ENCODE data around the gene ABTB1.

DNA sequence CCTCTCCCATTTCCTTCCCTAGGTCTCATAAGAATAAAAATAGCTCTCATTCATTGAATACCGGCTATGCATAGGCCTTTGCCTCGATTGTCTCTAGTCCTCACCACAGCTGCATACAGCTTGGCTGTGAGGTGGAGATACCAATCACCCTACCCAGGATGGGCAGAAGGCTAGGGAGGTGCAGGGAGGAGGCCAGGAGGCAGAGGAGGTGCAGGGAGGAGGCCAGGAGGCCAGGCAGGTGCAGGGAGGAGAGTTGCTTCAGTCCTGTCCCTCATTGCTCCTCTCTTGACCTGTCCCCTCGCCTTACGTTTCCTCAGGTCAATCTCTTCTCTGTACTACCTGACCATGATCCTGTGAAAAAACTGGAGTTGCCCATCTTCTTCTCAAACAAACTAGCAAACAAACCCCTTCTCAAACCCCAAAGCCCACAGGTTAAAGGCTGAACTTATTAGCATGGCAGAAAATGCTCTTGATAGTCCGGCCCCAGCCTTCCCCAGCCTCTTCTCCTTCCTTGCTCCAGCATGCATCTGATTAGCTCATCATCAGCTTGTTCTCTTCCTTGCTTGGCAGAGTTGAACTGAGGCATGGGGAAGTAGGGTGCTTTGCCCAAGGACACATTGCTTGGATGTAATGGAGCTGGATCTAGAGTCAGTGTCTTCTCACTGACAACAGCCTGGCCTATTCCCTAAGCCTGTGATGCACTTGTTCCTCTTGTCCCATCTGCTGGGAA, 27.9 kb upstream of the ABTB1 start:
- TF ChIP-seq POLR2A (IDR thresholded peaks at IDR 0.05), result no peak
- TF ChIP-seq, protein P1, sequence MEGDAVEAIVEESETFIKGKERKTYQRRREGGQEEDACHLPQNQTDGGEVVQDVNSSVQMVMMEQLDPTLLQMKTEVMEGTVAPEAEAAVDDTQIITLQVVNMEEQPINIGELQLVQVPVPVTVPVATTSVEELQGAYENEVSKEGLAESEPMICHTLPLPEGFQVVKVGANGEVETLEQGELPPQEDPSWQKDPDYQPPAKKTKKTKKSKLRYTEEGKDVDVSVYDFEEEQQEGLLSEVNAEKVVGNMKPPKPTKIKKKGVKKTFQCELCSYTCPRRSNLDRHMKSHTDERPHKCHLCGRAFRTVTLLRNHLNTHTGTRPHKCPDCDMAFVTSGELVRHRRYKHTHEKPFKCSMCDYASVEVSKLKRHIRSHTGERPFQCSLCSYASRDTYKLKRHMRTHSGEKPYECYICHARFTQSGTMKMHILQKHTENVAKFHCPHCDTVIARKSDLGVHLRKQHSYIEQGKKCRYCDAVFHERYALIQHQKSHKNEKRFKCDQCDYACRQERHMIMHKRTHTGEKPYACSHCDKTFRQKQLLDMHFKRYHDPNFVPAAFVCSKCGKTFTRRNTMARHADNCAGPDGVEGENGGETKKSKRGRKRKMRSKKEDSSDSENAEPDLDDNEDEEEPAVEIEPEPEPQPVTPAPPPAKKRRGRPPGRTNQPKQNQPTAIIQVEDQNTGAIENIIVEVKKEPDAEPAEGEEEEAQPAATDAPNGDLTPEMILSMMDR (IDR thresholded peaks at IDR 0.05), result no peak
- no peak for TF ChIP-seq POLR2AphosphoS5 (IDR thresholded peaks at IDR 0.05)
